GM23338 (cell line): ENCODE measurements around the gene COL8A1. TPM values are rescaled to one million over a fixed set of nuclear protein-coding genes. Genes with fewer than 3 reads are reported as not detected.

Source experiments
- ATAC-seq: fragments of 200-7000 bp; cut with Tn5 transposase; 3 replicates; pipeline ENCODE4 v1.9.1; 2020
- DNase-seq: peaks from one replicate; pipeline ENCODE4 v3.0.0-alpha.2; 2015; ENCODE audit warnings: low spot score
- H2AFZ ChIP-seq: fragments of 200-600 bp; sonication (generic); 2 replicates; pipeline ENCODE4 v1.8.0; 2016; ENCODE audit warnings: antibody characterized with exemption, mild to moderate bottlenecking, moderate library complexity
- H3F3A ChIP-seq: fragments of 200-600 bp; sonication (generic); replicated peaks from 2 replicates; pipeline ENCODE4 v1.8.0; 2017; ENCODE audit warnings: antibody characterized with exemption, mixed run types, low read depth
- H3K27ac ChIP-seq: fragments of 200-600 bp; sonication (generic); 2 replicates; pipeline ENCODE4 v1.6.1; 2016; ENCODE audit warnings: low read depth
- H3K27me3 ChIP-seq: fragments of 200-600 bp; sonication (generic); 2 replicates; pipeline ENCODE4 v1.8.0; 2016; ENCODE audit warnings: mild to moderate bottlenecking, mixed run types, moderate library complexity; ENCODE audit not compliant: insufficient read depth
- H3K36me3 ChIP-seq: fragments of 200-600 bp; sonication (generic); 2 replicates; pipeline ENCODE4 v1.8.0; 2016; ENCODE audit warnings: mild to moderate bottlenecking; ENCODE audit not compliant: insufficient read depth
- H3K4me1 ChIP-seq: fragments of 200-600 bp; sonication (generic); 2 replicates; pipeline ENCODE4 v1.8.0; 2016; ENCODE audit warnings: mild to moderate bottlenecking, moderate library complexity; ENCODE audit not compliant: insufficient read depth
- H3K4me2 ChIP-seq: fragments of 200-600 bp; sonication (generic); 2 replicates; pipeline ENCODE4 v1.7.1; 2017; ENCODE audit warnings: mixed run types
- H3K4me3 ChIP-seq: fragments of 200-600 bp; sonication (generic); 2 replicates; pipeline ENCODE4 v1.6.1; 2016; ENCODE audit warnings: mixed run types
- H3K79me2 ChIP-seq: fragments of 200-600 bp; sonication (generic); replicated peaks from 2 replicates; pipeline ENCODE4 v1.8.0; 2017; ENCODE audit warnings: mild to moderate bottlenecking; ENCODE audit not compliant: insufficient read depth
- H3K9me2 ChIP-seq: fragments of 200-600 bp; sonication (generic); 2 replicates; pipeline ENCODE4 v1.8.0; 2017; ENCODE audit not compliant: insufficient read depth
- H4K20me1 ChIP-seq: fragments of 200-600 bp; sonication (generic); replicated peaks from 2 replicates; pipeline ENCODE4 v1.8.0; 2017; ENCODE audit warnings: mild to moderate bottlenecking; ENCODE audit not compliant: insufficient read depth
- H3K27ac Mint-ChIP-seq: 2 replicates; pipeline ENCODE4 v1.8.0; 2020; ENCODE audit warnings: inconsistent platforms, mild to moderate bottlenecking, moderate library complexity, mixed read lengths
- H3K27me3 Mint-ChIP-seq: 3 replicates; pipeline ENCODE4 v1.8.0; 2022; ENCODE audit warnings: low read depth, mild to moderate bottlenecking, moderate library complexity, mixed read lengths, inconsistent platforms; ENCODE audit not compliant: insufficient read depth, poor library complexity
- H3K36me3 Mint-ChIP-seq: 3 replicates; pipeline ENCODE4 v1.8.0; 2021; ENCODE audit warnings: low read depth, mild to moderate bottlenecking, inconsistent platforms, moderate library complexity, mixed read lengths
- H3K4me1 Mint-ChIP-seq: 3 replicates; pipeline ENCODE4 v1.8.0; 2020; ENCODE audit warnings: mild to moderate bottlenecking, inconsistent platforms, mixed read lengths
- H3K4me3 Mint-ChIP-seq: 3 replicates; pipeline ENCODE4 v1.8.0; 2021; ENCODE audit warnings: moderate library complexity, mild to moderate bottlenecking, inconsistent platforms, mixed read lengths
- H3K9me3 Mint-ChIP-seq: 3 replicates; pipeline ENCODE4 v1.8.0; 2020; ENCODE audit warnings: moderate library complexity, mild to moderate bottlenecking, inconsistent platforms, mixed read lengths
- CREB1 ChIP-seq: fragments of 250-450 bp; sonication (Bioruptor Pico); IDR thresholded peaks from 2 replicates; pipeline ENCODE4 v1.5.0; 2020; ENCODE audit warnings: low read depth, mild to moderate bottlenecking, moderate library complexity
- EZH2 ChIP-seq: fragments of 200-600 bp; sonication (generic); IDR thresholded peaks from one replicate; pipeline ENCODE4 v1.8.0; 2017; ENCODE audit warnings: antibody characterized with exemption, mild to moderate bottlenecking, low read depth; ENCODE audit not compliant: unreplicated experiment
- JUNB ChIP-seq: IDR thresholded peaks from one replicate; pipeline ENCODE4 v1.6.1; 2016; ENCODE audit warnings: antibody characterized with exemption; ENCODE audit not compliant: unreplicated experiment
- NANOG ChIP-seq: IDR thresholded peaks from 2 replicates; pipeline ENCODE4 v1.6.1; 2016; ENCODE audit warnings: antibody characterized with exemption, borderline replicate concordance
- POLR2AphosphoS5 ChIP-seq: IDR thresholded peaks from 2 replicates; pipeline ENCODE4 v1.6.1; 2016; ENCODE audit warnings: antibody characterized with exemption, low read depth
- STAT1 ChIP-seq: IDR thresholded peaks from one replicate; pipeline ENCODE4 v1.6.1; 2016; ENCODE audit warnings: antibody characterized with exemption; ENCODE audit not compliant: unreplicated experiment
- ZNF114 ChIP-seq: fragments of 250-450 bp; sonication (Bioruptor Pico); IDR thresholded peaks from 2 replicates; pipeline ENCODE4 v1.5.0; 2020; ENCODE audit warnings: mild to moderate bottlenecking, moderate library complexity
- ZNF462 ChIP-seq: fragments of 250-450 bp; sonication (Bioruptor Pico); IDR thresholded peaks from 2 replicates; pipeline ENCODE4 v1.5.0; 2020; ENCODE audit warnings: mild to moderate bottlenecking, moderate library complexity
- polyA plus RNA-seq: library from polyadenylated mRNA; unstranded; fragments of >200 nt; fragmentation: Nextera tagmentation; extraction: Ambion mirVana; gene quantifications from 2 replicates; pipeline ENCODE4 v1.2.1, GENCODE V29; 2016
- total RNA-seq: library from RNA; depleted of rRNA; stranded (reverse); fragments of >200 nt; shearing (Covaris generic); gene quantifications from 2 replicates; pipeline ENCODE4 v1.2.3, GENCODE V29; 2014
- TF ChIP-seq, protein P1 (sequence below), 2 experiments: fragments of 200-600 bp in 1 of 2; sonication (generic) in 1 of 2; conservative IDR thresholded peaks; 2 replicates each; pipeline versions ENCODE4 v1.5.1 to v1.6.1; 2016 to 2017; ENCODE audit warnings: antibody characterized with exemption in 2 of 2, low read depth in 2 of 2, mild to moderate bottlenecking in 2 of 2, moderate library complexity in 1 of 2

Gene COL8A1
- total and polyA plus RNA-seq, 2 experiments from 2014 or later: 0.26 to 0.97 TPM

GRCh38 chr3:99706410-99706809 is 68.0 kb downstream of the COL8A1 start:
- Histone ChIP-seq H3K4me3 (no peak overlapping the region), H4K20me1 (no peaks in the 10 kb centered on the region), H3K79me2 (no peaks in the 10 kb centered on the region), H3K27me3 (no peaks in the 10 kb centered on the region), H3K27ac (no peak overlapping the region), H3K36me3 (no peaks in the 10 kb centered on the region), H3F3A (no peaks in the 10 kb centered on the region), H3K4me2 (no peak overlapping the region), H3K4me1 (peaks cover 5% of the 10 kb centered on the region; the same call in 1 of the 2 replicates), H3K9me2 (peaks cover 4% of the 10 kb centered on the region), H2AFZ (no peak overlapping the region)
- no peak overlapping the region for H3K4me3 Mint-ChIP-seq
- no peak overlapping the region for H3K27ac Mint-ChIP-seq
- no peaks in the 10 kb centered on the region for H3K27me3 Mint-ChIP-seq
- no peak for TF ChIP-seq NANOG
- TF ChIP-seq EZH2: no peak
- TF ChIP-seq JUNB: no peak
- no peak for TF ChIP-seq POLR2AphosphoS5
- TF ChIP-seq CREB1 (CRISPR knock-in tag): no peak
- TF ChIP-seq ZNF462 (CRISPR knock-in tag): no peak
- no peak for TF ChIP-seq ZNF114
- TF ChIP-seq, protein P1, sequence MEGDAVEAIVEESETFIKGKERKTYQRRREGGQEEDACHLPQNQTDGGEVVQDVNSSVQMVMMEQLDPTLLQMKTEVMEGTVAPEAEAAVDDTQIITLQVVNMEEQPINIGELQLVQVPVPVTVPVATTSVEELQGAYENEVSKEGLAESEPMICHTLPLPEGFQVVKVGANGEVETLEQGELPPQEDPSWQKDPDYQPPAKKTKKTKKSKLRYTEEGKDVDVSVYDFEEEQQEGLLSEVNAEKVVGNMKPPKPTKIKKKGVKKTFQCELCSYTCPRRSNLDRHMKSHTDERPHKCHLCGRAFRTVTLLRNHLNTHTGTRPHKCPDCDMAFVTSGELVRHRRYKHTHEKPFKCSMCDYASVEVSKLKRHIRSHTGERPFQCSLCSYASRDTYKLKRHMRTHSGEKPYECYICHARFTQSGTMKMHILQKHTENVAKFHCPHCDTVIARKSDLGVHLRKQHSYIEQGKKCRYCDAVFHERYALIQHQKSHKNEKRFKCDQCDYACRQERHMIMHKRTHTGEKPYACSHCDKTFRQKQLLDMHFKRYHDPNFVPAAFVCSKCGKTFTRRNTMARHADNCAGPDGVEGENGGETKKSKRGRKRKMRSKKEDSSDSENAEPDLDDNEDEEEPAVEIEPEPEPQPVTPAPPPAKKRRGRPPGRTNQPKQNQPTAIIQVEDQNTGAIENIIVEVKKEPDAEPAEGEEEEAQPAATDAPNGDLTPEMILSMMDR (conservative IDR thresholded peaks at IDR 0.05; ENCODE audit: low read depth in 2 of 2): no peak
- TF ChIP-seq STAT1: no peak
- H3K9me3 Mint-ChIP-seq: no peaks in the 10 kb centered on the region
- H3K36me3 Mint-ChIP-seq: no peaks in the 10 kb centered on the region
- H3K4me1 Mint-ChIP-seq: 0 out of 3 replicates have a peak, but pooled peaks cover 3% of the 10 kb centered on the region
- ATAC-seq: no peak
- no peak for DNase-seq
